CD4-positive, CD25-positive, alpha-beta regulatory T cell (primary cell): Measurements from ENCODE around the gene SPAST. TPM values are rescaled to one million over a fixed set of nuclear protein-coding genes. Genes with fewer than 3 reads are reported as not detected.
"Not testable (repeated sequence)": the region's sequence is repeated elsewhere in the genome, so short reads cannot be mapped to it uniquely, and the experiment has no call there.

Experiments
- ATAC-seq, 2 donors: fragments of 150-1000 bp; cut with Tn5 transposase; one replicate each; pipeline ENCODE4 v1.10.0; 2021; ENCODE audit warnings: low read depth in 2 of 2, moderate number of reproducible peaks in 2 of 2, moderate library complexity in 1 of 2
- DNase-seq, 3 donors: peaks; one replicate each; pipeline versions ENCODE4 v3.0.0 to v3.0.0-alpha.2; 2012 to 2022; ENCODE audit warnings: mixed read lengths in 1 of 3
- H3K27ac ChIP-seq: one replicate; pipeline ENCODE4 v1.7.0; 2013; ENCODE audit warnings: mild to moderate bottlenecking, low read length; ENCODE audit not compliant: insufficient read depth, poor library complexity, severe bottlenecking
- H3K27me3 ChIP-seq: one replicate; pipeline ENCODE4 v1.7.0; 2013; ENCODE audit warnings: low read length; ENCODE audit not compliant: control insufficient read depth, insufficient read depth
- H3K36me3 ChIP-seq: one replicate; pipeline ENCODE4 v1.7.0; 2013; ENCODE audit warnings: mild to moderate bottlenecking, low read length, moderate library complexity; ENCODE audit not compliant: control insufficient read depth, insufficient read depth
- H3K4me1 ChIP-seq: 2 replicates; pipeline ENCODE4 v1.7.0; 2013; ENCODE audit warnings: mild to moderate bottlenecking, low read length; ENCODE audit not compliant: insufficient read depth, control insufficient read depth, poor library complexity, severe bottlenecking
- H3K4me3 ChIP-seq: one replicate; pipeline ENCODE4 v1.7.0; 2013; ENCODE audit warnings: low read depth, mild to moderate bottlenecking, low read length, moderate library complexity
- H3K9me3 ChIP-seq, 2 experiments: 1 replicate in 1 of 2; 2 replicates in 1 of 2; pipeline ENCODE4 v1.7.0; 2013; ENCODE audit warnings: low read length in 2 of 2, mild to moderate bottlenecking in 1 of 2, moderate library complexity in 1 of 2; ENCODE audit not compliant: control insufficient read depth in 2 of 2
- H3K27ac Mint-ChIP-seq, 3 donors: one replicate each; pipeline ENCODE4 v1.8.0; 2020 to 2022; ENCODE audit warnings: mild to moderate bottlenecking in 3 of 3, mixed read lengths in 3 of 3, moderate library complexity in 2 of 3
- H3K27me3 Mint-ChIP-seq: one replicate; pipeline ENCODE4 v1.8.0; 2022; ENCODE audit warnings: mild to moderate bottlenecking, mixed read lengths
- H3K36me3 Mint-ChIP-seq: one replicate; pipeline ENCODE4 v1.8.0; 2020; ENCODE audit warnings: mixed read lengths
- H3K4me1 Mint-ChIP-seq, 4 donors: one replicate each; pipeline ENCODE4 v1.8.0; 2020 to 2022; ENCODE audit warnings: mixed read lengths in 4 of 4, mild to moderate bottlenecking in 1 of 4
- H3K4me3 Mint-ChIP-seq, 4 donors: one replicate each; pipeline ENCODE4 v1.8.0; 2020 to 2022; ENCODE audit warnings: mild to moderate bottlenecking in 4 of 4, mixed read lengths in 4 of 4, moderate library complexity in 3 of 4
- H3K9me3 Mint-ChIP-seq, 7 donors: one replicate each; pipeline ENCODE4 v1.8.0; 2020 to 2022; ENCODE audit warnings: mixed read lengths in 7 of 7, mild to moderate bottlenecking in 3 of 7, moderate library complexity in 2 of 7
- polyA plus RNA-seq, 4 donors: library from polyadenylated mRNA; unstranded; fragments of 300-500 nt; fragmentation: Illumina TruSeq; gene quantifications; one replicate each; pipeline ENCODE4 v1.2.3, GENCODE V29; 2021
- total RNA-seq: library from RNA; stranded (reverse); gene quantifications from one replicate; pipeline ENCODE4 v1.2.3, GENCODE V29; 2022

Gene SPAST
- total and polyA plus RNA-seq, 5 donors from 2014 or later = 14.2 to 20.2 (median 16.4) TPM

GRCh38 chr2:32135409-32135808, 72.1 kb downstream of the SPAST start:
- Histone ChIP-seq H3K27ac (no peak overlapping the region), H3K36me3 (peaks cover 40% of the 10 kb centered on the region), H3K27me3 (no peaks in the 10 kb centered on the region), H3K9me3 (no peaks in the 10 kb centered on the region), H3K4me3 (no peak overlapping the region), H3K4me1 (no peaks in the 10 kb centered on the region)
- Mint-ChIP-seq H3K27ac (peak overlapping the region in 2 of 3 donors; percentile 26 to 64), H3K9me3 (peaks cover 0 to 2% (median 0%) of the 10 kb centered on the region in 7 donors), H3K4me1 (peaks cover 2 to 7% (median 4%) of the 10 kb centered on the region in 4 donors), H3K4me3 (no peak overlapping the region), H3K36me3 (peaks cover 29% of the 10 kb centered on the region), H3K27me3 (no peaks in the 10 kb centered on the region)
- DNase-seq (peak in 2 of 3 donors; percentile 32 to 59), ATAC-seq (peak in 1 of 2 donors; percentile 42)

GRCh38 chr2:32136097-32136496, 72.7 kb downstream of the SPAST start:
- no peak for ATAC-seq
- peaks cover 2 to 9% (median 6%) of the 10 kb centered on the region in 4 donors for H3K4me1 Mint-ChIP-seq
- Histone ChIP-seq H3K4me3 (no peak overlapping the region), H3K27me3 (no peaks in the 10 kb centered on the region), H3K9me3 (no peaks in the 10 kb centered on the region), H3K4me1 (no peaks in the 10 kb centered on the region), H3K27ac (no peak overlapping the region), H3K36me3 (peaks cover 42% of the 10 kb centered on the region)
- H3K36me3 Mint-ChIP-seq = peaks cover 27% of the 10 kb centered on the region
- no peak overlapping the region for H3K4me3 Mint-ChIP-seq
- H3K27me3 Mint-ChIP-seq = no peaks in the 10 kb centered on the region
- H3K9me3 Mint-ChIP-seq = peaks cover 0 to 2% (median 0%) of the 10 kb centered on the region in 7 donors
- DNase-seq = no peak
- no peak overlapping the region for H3K27ac Mint-ChIP-seq

DNA sequence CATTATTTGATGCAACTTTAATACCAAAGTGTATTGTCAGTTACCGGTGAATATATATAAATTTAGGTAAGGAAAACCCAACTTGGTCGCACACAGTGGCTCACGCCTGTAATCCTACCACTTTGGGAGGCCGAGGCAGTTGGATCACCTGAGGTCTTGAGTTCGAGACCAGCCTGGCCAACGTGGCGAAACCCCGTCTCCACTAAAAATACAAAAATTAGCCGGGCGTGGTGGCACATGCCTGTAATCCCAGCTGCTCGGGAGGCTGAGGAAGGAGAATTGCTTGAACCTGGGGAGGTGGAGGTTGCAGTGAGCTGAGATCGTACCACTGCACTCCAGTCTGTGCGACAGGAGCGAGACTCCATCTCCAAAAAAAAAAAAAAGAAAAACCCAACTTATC, 88.2 kb downstream of the SPAST start:
- H3K4me3 ChIP-seq, DNase-seq, H3K27me3 Mint-ChIP-seq, H3K4me3 Mint-ChIP-seq, H3K27ac ChIP-seq, H3K9me3 ChIP-seq, H3K27me3 ChIP-seq, H3K4me1 Mint-ChIP-seq, H3K4me1 ChIP-seq, ATAC-seq, H3K27ac Mint-ChIP-seq, H3K9me3 Mint-ChIP-seq: not testable (repeated sequence)
- peaks cover 19% of the 10 kb centered on the region for H3K36me3 Mint-ChIP-seq
- H3K36me3 ChIP-seq = peaks cover 27% of the 10 kb centered on the region

DNA sequence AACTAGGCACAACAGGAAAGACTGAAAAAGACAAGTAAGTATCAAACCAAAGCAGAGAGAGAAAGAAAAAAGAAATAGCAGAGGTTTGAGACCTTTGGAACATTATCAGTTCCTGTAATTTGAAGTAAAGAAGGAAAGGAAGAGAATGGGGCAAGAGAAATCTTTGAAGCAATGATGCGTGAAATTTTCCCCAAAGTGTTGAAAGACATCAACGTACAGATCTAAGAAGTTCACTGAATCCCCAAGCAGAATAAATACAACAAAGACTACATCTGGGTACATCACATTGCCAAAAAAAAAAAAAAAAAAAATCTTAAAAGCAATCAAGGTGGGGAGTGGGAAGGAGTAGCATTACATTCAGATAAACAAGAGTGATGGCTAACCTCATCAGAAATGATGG, 96.3 kb downstream of the SPAST start:
- no peaks in the 10 kb centered on the region for H3K4me1 ChIP-seq
- H3K27ac Mint-ChIP-seq = peak overlapping the region in 1 of 3 donors; percentile 48
- H3K27ac ChIP-seq = no peak overlapping the region
- peaks cover 27% of the 10 kb centered on the region for H3K36me3 Mint-ChIP-seq
- H3K9me3 ChIP-seq = no peaks in the 10 kb centered on the region
- DNase-seq = no peak
- H3K36me3 ChIP-seq = peaks cover 6% of the 10 kb centered on the region
- no peak for ATAC-seq
- H3K27me3 ChIP-seq = no peaks in the 10 kb centered on the region
- peaks cover 0 to 3% (median 0%) of the 10 kb centered on the region in 7 donors for H3K9me3 Mint-ChIP-seq
- H3K4me3 Mint-ChIP-seq = no peak overlapping the region
- no peak overlapping the region for H3K4me3 ChIP-seq
- no peaks in the 10 kb centered on the region for H3K27me3 Mint-ChIP-seq
- H3K4me1 Mint-ChIP-seq = peaks cover 5 to 15% (median 11%) of the 10 kb centered on the region in 4 donors

DNA sequence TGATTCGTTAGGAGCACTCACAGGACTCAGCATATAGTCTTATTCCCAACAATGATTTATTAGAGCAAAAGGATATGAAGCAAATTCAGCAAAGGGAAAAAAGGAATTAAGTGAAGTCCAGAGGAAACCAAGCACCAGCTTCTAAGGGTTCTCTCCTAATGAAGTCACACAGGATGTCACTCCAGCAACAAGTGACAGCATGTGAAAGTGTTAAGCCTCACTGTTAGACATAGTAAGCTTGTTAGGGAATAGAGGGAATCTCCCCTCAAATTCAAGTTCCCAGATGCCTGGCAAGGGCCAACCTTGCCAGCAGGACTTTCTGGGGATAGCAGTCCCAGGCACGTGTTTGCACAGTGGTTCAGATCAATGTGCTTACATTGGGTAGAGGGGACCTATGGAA, 97.9 kb downstream of the SPAST start:
- peaks cover 16% of the 10 kb centered on the region for H3K36me3 Mint-ChIP-seq
- peak overlapping the region in 1 of 4 donors; percentile 47 for H3K4me3 Mint-ChIP-seq
- no peaks in the 10 kb centered on the region for H3K27me3 ChIP-seq
- H3K36me3 ChIP-seq = peaks cover under 1% of the 10 kb centered on the region
- ATAC-seq (no peak), DNase-seq (no peak)
- H3K9me3 Mint-ChIP-seq = peaks cover 0 to 3% (median 0%) of the 10 kb centered on the region in 7 donors
- no peaks in the 10 kb centered on the region for H3K9me3 ChIP-seq
- no peaks in the 10 kb centered on the region for H3K27me3 Mint-ChIP-seq
- H3K4me1 Mint-ChIP-seq = peaks cover 11 to 27% (median 22%) of the 10 kb centered on the region in 4 donors
- peak overlapping the region in 1 of 3 donors; percentile 71 for H3K27ac Mint-ChIP-seq
- H3K4me3 ChIP-seq = no peak overlapping the region
- peaks cover 10% of the 10 kb centered on the region for H3K4me1 ChIP-seq
- H3K27ac ChIP-seq = no peak overlapping the region

DNA sequence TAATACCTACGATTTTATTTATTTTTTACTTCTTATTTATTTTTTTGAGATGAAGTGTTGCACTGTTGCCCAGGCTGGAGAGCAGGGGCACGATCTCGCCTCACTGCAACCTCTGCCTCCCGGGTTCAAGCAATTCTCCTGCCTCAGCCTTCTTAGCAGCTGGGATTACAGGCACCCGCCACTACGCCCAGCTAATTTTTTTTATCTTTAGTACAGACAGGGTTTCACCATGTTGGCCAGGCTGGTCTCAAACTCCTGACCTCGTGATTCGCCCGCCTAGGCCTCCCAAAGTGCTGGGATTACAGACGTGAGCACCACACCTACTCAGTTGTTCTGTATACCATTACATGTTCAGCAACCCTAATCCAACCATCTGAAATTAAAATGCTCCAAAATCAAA, 100.9 kb downstream of the SPAST start:
- Mint-ChIP-seq H3K4me1 (peaks cover 22 to 50% (median 35%) of the 10 kb centered on the region in 4 donors), H3K36me3 (peaks cover 15% of the 10 kb centered on the region), H3K4me3 (peak overlapping the region; percentile 46 to 98 (median 98)), H3K27ac (peak overlapping the region in 2 of 3 donors; percentile 58 to 59)
- H3K9me3 Mint-ChIP-seq, H3K27ac ChIP-seq, H3K27me3 ChIP-seq, H3K9me3 ChIP-seq, ATAC-seq, H3K27me3 Mint-ChIP-seq, H3K36me3 ChIP-seq, DNase-seq: not testable (repeated sequence)
- Histone ChIP-seq H3K4me1 (peaks cover 15% of the 10 kb centered on the region), H3K4me3 (peak overlapping the region; percentile 88)

DNA sequence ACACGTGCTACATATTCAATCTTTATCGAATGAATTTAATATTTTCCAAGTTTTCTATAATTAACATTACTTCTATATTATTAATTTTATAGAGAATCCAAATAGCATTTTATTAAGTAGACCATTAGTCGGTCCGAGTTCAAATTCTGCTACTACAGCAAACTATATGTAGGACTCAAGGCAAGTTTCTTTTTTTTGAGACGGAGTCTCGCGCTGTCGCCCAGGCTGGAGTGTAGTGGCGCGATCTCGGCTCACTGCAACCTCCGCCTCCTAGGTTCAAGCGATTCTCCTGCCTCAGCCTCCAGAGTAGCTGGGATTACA, 101.6 kb downstream of the SPAST start:
- not testable (repeated sequence) for H3K36me3 ChIP-seq, H3K9me3 ChIP-seq, ATAC-seq, H3K27me3 ChIP-seq, H3K36me3 Mint-ChIP-seq, H3K27me3 Mint-ChIP-seq, H3K9me3 Mint-ChIP-seq
- peak overlapping the region; percentile 97 to 98 (median 98) for H3K4me3 Mint-ChIP-seq
- DNase-seq = peak in 1 of 3 donors; percentile 25
- peaks cover 24 to 51% (median 38%) of the 10 kb centered on the region in 4 donors for H3K4me1 Mint-ChIP-seq
- peak overlapping the region; percentile 96 to 99 (median 99) for H3K27ac Mint-ChIP-seq
- Histone ChIP-seq H3K27ac (peak overlapping the region; percentile 87), H3K4me3 (peak overlapping the region; percentile 88), H3K4me1 (peaks cover 15% of the 10 kb centered on the region)

GRCh38 chr2:32166115-32166574, 102.8 kb downstream of the SPAST start:
- ATAC-seq (peak in 1 of 2 donors; percentile 14), DNase-seq (no peak)
- peak overlapping the region; percentile 97 to 98 (median 98) for H3K4me3 Mint-ChIP-seq
- Histone ChIP-seq H3K4me3 (peak overlapping the region; percentile 88), H3K36me3 (peaks cover 4% of the 10 kb centered on the region), H3K27me3 (no peaks in the 10 kb centered on the region), H3K27ac (peak overlapping the region; percentile 87), H3K9me3 (no peaks in the 10 kb centered on the region), H3K4me1 (peaks cover 15% of the 10 kb centered on the region)
- H3K27ac Mint-ChIP-seq = peak overlapping the region; percentile 96 to 99 (median 99)
- no peaks in the 10 kb centered on the region for H3K27me3 Mint-ChIP-seq
- H3K9me3 Mint-ChIP-seq = no peaks in the 10 kb centered on the region
- peaks cover 24 to 57% (median 43%) of the 10 kb centered on the region in 4 donors for H3K4me1 Mint-ChIP-seq
- peaks cover 9% of the 10 kb centered on the region for H3K36me3 Mint-ChIP-seq
